H1 (cell line): ENCODE data around the gene UBR7.

ENCODE experiments used
- EP300 ChIP-seq, 2 experiments: IDR thresholded peaks; 1 replicate in 1 of 2; 2 replicates in 1 of 2; pipeline ENCODE4 v1.6.1; 2011 to 2012; ENCODE audit warnings: low read depth in 2 of 2, low read length in 2 of 2, mild to moderate bottlenecking in 2 of 2, borderline replicate concordance in 1 of 2, inconsistent platforms in 1 of 2, moderate library complexity in 1 of 2
- EZH2 ChIP-seq: fragments of 200-600 bp; sonication (generic); IDR thresholded peaks from 2 replicates; pipeline ENCODE4 v1.7.1; 2012; ENCODE audit warnings: low read depth, mild to moderate bottlenecking, moderate library complexity, low read length, inconsistent platforms; ENCODE audit not compliant: severe bottlenecking
- JUND ChIP-seq: IDR thresholded peaks from 2 replicates; pipeline ENCODE4 v1.6.1; 2011; ENCODE audit warnings: mild to moderate bottlenecking, improper control_type of control experiment, low read length
- PHF8 ChIP-seq: fragments of 200-600 bp; sonication (generic); conservative IDR thresholded peaks from 2 replicates; pipeline ENCODE4 v1.7.1; 2012; ENCODE audit warnings: low read depth, mild to moderate bottlenecking, inconsistent platforms, low read length, moderate library complexity
- POLR2A ChIP-seq, 2 experiments: IDR thresholded peaks; 1 replicate in 1 of 2; 2 replicates in 1 of 2; pipeline ENCODE4 v1.6.1; 2011; ENCODE audit warnings: low read depth in 2 of 2, low read length in 2 of 2, mild to moderate bottlenecking in 2 of 2; ENCODE audit errors: control extremely low read depth in 1 of 2
- POLR2AphosphoS5 ChIP-seq: IDR thresholded peaks from 2 replicates; pipeline ENCODE4 v1.6.1; 2011; ENCODE audit warnings: low read depth, low read length
- RNF2 ChIP-seq: fragments of 200-900, 300-1000 bp; sonication (generic); IDR thresholded peaks from 2 replicates; pipeline ENCODE4 v1.7.1; 2016; ENCODE audit warnings: borderline replicate concordance, low read depth, mild to moderate bottlenecking, antibody characterized with exemption, low read length; ENCODE audit not compliant: poor library complexity, severe bottlenecking; ENCODE audit errors: missing control alignments
- SIRT6 ChIP-seq: IDR thresholded peaks from one replicate; pipeline ENCODE4 v1.7.1; 2012; ENCODE audit warnings: low read length, inconsistent platforms
- SIX5 ChIP-seq: IDR thresholded peaks from 2 replicates; pipeline ENCODE4 v1.6.1; 2011; ENCODE audit warnings: mild to moderate bottlenecking, low read depth, low read length
- SRF ChIP-seq: IDR thresholded peaks from 2 replicates; pipeline ENCODE4 v1.6.1; 2011; ENCODE audit warnings: mild to moderate bottlenecking, low read depth, low read length, moderate library complexity
- TCF12 ChIP-seq: IDR thresholded peaks from 2 replicates; pipeline ENCODE4 v1.6.1; 2011; ENCODE audit warnings: low read depth, mild to moderate bottlenecking, low read length
- YY1 ChIP-seq: IDR thresholded peaks from 2 replicates; pipeline ENCODE4 v1.6.1; 2011; ENCODE audit warnings: low read depth, mild to moderate bottlenecking, low read length
- TF ChIP-seq, protein P1 (sequence below), 3 experiments: IDR thresholded peaks; 1 replicate in 2 of 3; 2 replicates in 1 of 3; pipeline versions ENCODE4 v1.5.1 to v1.6.1; 2011; ENCODE audit warnings: low read length in 3 of 3, mild to moderate bottlenecking in 3 of 3, inconsistent platforms in 2 of 3, low read depth in 1 of 3, moderate library complexity in 1 of 3; ENCODE audit not compliant: insufficient read depth in 1 of 3; ENCODE audit errors: control extremely low read depth in 1 of 3

DNA sequence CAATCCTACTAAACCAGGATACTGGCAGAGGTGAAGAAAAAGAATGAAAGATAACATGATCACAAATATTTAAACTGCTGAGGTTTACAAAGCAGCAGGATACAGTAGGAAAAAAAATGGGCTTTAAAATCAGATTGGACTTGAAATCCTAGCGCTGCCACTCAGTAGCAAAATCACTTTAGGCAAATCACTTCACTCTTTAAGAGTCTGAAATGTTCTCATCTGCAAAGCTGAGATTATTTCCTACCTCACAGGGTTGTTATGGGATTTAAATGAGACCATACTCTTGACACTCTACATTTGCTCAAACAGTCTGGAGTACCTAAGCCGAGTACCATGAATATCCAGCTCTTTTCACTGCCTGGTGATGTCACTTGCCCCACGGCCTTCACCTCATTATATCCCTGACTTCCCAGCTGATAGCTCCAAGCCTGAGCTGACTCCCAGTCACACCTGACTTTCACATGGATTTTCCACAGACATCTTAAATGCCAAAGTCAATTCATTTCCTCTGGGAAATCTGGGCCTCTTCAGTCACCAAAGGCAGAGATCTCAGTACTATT lies 60.2 kb downstream of the UBR7 start:
- TF ChIP-seq PHF8 (no peak), RNF2 (no peak), SRF (no peak), POLR2A (IDR thresholded peaks at IDR 0.05; ENCODE audit: control extremely low read depth in 1 of 2, low read depth in 2 of 2, low read length in 2 of 2) (no peak), EZH2 (no peak), SIRT6 (no peak), JUND (no peak), POLR2AphosphoS5 (no peak), EP300 (IDR thresholded peaks at IDR 0.05; ENCODE audit: borderline replicate concordance in 1 of 2, low read depth in 2 of 2, low read length in 2 of 2) (no peak), YY1 (no peak), SIX5 (no peak), TCF12 (no peak)
- TF ChIP-seq, protein P1, sequence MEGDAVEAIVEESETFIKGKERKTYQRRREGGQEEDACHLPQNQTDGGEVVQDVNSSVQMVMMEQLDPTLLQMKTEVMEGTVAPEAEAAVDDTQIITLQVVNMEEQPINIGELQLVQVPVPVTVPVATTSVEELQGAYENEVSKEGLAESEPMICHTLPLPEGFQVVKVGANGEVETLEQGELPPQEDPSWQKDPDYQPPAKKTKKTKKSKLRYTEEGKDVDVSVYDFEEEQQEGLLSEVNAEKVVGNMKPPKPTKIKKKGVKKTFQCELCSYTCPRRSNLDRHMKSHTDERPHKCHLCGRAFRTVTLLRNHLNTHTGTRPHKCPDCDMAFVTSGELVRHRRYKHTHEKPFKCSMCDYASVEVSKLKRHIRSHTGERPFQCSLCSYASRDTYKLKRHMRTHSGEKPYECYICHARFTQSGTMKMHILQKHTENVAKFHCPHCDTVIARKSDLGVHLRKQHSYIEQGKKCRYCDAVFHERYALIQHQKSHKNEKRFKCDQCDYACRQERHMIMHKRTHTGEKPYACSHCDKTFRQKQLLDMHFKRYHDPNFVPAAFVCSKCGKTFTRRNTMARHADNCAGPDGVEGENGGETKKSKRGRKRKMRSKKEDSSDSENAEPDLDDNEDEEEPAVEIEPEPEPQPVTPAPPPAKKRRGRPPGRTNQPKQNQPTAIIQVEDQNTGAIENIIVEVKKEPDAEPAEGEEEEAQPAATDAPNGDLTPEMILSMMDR (IDR thresholded peaks at IDR 0.05; ENCODE audit: control extremely low read depth in 1 of 3, insufficient read depth in 1 of 3, low read depth in 1 of 3, low read length in 3 of 3) = no peak
